ENCODE data around the gene MYO3B.

DNA sequence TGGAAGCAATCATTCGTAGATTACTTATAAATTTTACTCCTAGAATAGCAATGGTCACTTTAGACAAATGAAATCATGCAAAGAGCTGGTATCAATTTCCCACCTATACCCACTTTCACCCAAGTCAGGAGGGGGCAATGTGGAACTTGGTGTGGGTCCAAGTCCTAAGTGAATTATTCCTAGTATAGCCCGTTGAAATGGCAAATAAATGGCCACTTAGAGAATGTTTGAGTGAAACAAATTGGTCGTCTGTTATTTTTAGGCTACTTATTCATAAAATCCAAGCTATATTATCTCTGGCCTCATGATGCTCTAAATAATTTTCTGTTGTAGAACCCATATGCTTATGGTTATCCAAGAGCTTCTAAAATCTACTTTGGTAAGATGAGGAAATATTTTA is 98.1 kb downstream of the MYO3B start:
- TF ChIP-seq, protein P1, sequence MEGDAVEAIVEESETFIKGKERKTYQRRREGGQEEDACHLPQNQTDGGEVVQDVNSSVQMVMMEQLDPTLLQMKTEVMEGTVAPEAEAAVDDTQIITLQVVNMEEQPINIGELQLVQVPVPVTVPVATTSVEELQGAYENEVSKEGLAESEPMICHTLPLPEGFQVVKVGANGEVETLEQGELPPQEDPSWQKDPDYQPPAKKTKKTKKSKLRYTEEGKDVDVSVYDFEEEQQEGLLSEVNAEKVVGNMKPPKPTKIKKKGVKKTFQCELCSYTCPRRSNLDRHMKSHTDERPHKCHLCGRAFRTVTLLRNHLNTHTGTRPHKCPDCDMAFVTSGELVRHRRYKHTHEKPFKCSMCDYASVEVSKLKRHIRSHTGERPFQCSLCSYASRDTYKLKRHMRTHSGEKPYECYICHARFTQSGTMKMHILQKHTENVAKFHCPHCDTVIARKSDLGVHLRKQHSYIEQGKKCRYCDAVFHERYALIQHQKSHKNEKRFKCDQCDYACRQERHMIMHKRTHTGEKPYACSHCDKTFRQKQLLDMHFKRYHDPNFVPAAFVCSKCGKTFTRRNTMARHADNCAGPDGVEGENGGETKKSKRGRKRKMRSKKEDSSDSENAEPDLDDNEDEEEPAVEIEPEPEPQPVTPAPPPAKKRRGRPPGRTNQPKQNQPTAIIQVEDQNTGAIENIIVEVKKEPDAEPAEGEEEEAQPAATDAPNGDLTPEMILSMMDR (IDR thresholded peaks at IDR 0.05): no peak
- TF ChIP-seq NR1H2 (CRISPR knock-in tag; IDR thresholded peaks at IDR 0.05): no peak
- TF ChIP-seq, protein P2, sequence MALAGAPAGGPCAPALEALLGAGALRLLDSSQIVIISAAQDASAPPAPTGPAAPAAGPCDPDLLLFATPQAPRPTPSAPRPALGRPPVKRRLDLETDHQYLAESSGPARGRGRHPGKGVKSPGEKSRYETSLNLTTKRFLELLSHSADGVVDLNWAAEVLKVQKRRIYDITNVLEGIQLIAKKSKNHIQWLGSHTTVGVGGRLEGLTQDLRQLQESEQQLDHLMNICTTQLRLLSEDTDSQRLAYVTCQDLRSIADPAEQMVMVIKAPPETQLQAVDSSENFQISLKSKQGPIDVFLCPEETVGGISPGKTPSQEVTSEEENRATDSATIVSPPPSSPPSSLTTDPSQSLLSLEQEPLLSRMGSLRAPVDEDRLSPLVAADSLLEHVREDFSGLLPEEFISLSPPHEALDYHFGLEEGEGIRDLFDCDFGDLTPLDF (CRISPR knock-in tag; IDR thresholded peaks at IDR 0.05): no peak
- TF ChIP-seq CREB1 (CRISPR knock-in tag; IDR thresholded peaks at IDR 0.05): no peak
- TF ChIP-seq, protein P3, sequence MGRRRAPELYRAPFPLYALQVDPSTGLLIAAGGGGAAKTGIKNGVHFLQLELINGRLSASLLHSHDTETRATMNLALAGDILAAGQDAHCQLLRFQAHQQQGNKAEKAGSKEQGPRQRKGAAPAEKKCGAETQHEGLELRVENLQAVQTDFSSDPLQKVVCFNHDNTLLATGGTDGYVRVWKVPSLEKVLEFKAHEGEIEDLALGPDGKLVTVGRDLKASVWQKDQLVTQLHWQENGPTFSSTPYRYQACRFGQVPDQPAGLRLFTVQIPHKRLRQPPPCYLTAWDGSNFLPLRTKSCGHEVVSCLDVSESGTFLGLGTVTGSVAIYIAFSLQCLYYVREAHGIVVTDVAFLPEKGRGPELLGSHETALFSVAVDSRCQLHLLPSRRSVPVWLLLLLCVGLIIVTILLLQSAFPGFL (CRISPR knock-in tag; IDR thresholded peaks at IDR 0.05; ENCODE audit: borderline replicate concordance): no peak
- no peak for TF ChIP-seq ELF4 (CRISPR knock-in tag; IDR thresholded peaks at IDR 0.05; ENCODE audit: low read depth)
- no peak for TF ChIP-seq ATF1 (CRISPR knock-in tag; IDR thresholded peaks at IDR 0.05)
- TF ChIP-seq ZNF121 (CRISPR knock-in tag; IDR thresholded peaks at IDR 0.05): no peak
- TF ChIP-seq, protein P4, sequence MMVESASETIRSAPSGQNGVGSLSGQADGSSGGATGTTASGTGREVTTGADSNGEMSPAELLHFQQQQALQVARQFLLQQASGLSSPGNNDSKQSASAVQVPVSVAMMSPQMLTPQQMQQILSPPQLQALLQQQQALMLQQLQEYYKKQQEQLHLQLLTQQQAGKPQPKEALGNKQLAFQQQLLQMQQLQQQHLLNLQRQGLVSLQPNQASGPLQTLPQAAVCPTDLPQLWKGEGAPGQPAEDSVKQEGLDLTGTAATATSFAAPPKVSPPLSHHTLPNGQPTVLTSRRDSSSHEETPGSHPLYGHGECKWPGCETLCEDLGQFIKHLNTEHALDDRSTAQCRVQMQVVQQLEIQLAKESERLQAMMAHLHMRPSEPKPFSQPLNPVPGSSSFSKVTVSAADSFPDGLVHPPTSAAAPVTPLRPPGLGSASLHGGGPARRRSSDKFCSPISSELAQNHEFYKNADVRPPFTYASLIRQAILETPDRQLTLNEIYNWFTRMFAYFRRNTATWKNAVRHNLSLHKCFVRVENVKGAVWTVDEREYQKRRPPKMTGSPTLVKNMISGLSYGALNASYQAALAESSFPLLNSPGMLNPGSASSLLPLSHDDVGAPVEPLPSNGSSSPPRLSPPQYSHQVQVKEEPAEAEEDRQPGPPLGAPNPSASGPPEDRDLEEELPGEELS (CRISPR knock-in tag; IDR thresholded peaks at IDR 0.05): no peak
- TF ChIP-seq, protein P5, sequence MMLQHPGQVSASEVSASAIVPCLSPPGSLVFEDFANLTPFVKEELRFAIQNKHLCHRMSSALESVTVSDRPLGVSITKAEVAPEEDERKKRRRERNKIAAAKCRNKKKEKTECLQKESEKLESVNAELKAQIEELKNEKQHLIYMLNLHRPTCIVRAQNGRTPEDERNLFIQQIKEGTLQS (CRISPR knock-in tag; conservative IDR thresholded peaks at IDR 0.05): no peak

Data from WTC11 (cell line).